Fibroblast of the aortic adventitia (primary cell): ENCODE measurements around the gene DUS3L. TPM values are rescaled to one million over a fixed set of nuclear protein-coding genes. Genes with fewer than 3 reads are reported as not detected.

Experiments
- DNase-seq: peaks from one replicate; pipeline ENCODE4 v3.0.0-alpha.2; 2010; ENCODE audit warnings: low read depth
- H3K4me3 ChIP-seq: 2 replicates; pipeline ENCODE4 v1.5.1; 2011; ENCODE audit warnings: low read depth, mild to moderate bottlenecking, control low read depth, low read length, moderate library complexity
- total RNA-seq: library from RNA; depleted of rRNA; stranded (reverse); fragments of >200 nt; gene quantifications from 2 replicates; pipeline ENCODE4 v1.2.3, GENCODE V29; 2012; ENCODE audit warnings: low replicate concordance
- TF ChIP-seq, protein P1 (sequence below): IDR thresholded peaks from 2 replicates; pipeline ENCODE4 v1.5.1; 2011; ENCODE audit warnings: mild to moderate bottlenecking, low read length, control low read depth, inconsistent platforms; ENCODE audit not compliant: insufficient read depth

The DUS3L gene
- total RNA-seq, 1 donor, result 16.9 TPM

DNA sequence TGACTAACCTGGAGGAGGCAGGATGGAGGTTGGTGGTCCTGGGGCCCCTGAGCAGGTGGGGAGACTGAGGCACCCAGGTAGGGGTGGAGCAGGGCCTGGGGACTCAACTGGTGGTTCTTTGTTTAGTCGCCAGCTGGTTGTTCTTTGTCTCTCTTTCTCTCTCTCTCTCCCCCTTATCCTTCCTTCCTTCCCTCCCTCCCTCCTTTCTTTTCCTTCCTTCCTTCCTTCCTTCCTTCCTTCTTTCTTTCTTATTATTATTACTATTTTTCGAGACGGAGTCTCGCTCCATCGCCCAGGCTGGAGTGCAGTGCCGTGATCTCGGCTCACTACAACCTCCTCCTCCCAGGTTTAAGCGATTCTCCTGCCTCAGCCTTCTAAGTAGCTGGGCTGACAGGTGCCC, 7.3 kb upstream of the DUS3L start:
- TF ChIP-seq, protein P1, sequence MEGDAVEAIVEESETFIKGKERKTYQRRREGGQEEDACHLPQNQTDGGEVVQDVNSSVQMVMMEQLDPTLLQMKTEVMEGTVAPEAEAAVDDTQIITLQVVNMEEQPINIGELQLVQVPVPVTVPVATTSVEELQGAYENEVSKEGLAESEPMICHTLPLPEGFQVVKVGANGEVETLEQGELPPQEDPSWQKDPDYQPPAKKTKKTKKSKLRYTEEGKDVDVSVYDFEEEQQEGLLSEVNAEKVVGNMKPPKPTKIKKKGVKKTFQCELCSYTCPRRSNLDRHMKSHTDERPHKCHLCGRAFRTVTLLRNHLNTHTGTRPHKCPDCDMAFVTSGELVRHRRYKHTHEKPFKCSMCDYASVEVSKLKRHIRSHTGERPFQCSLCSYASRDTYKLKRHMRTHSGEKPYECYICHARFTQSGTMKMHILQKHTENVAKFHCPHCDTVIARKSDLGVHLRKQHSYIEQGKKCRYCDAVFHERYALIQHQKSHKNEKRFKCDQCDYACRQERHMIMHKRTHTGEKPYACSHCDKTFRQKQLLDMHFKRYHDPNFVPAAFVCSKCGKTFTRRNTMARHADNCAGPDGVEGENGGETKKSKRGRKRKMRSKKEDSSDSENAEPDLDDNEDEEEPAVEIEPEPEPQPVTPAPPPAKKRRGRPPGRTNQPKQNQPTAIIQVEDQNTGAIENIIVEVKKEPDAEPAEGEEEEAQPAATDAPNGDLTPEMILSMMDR, result no peak
- no peak for DNase-seq
- no peak overlapping the region for H3K4me3 ChIP-seq

DNA sequence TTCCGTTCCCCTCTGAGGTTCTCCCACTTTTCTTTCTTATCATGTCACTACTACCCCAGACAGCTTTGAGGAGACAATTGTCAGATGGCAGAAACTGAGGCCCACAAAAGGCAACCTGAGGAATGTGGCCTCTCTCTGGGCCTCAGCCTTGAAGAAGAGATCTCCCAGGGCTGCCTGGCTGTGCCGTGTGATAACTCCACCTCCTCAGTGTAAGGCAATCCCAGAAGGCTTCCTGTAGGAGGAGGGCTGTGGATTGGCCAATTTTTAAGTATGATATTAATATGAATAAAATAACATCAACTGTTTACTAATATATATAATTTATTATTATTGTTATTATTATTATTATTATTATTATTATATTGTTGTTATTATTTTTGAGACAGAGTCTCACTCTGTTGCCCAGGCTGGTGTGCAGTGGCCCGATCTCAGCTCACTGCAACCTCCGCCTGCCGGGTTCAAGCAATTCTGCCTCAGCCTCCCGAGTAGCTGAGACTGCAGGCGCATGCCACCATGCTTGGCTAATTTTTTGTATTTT, 4.5 kb upstream of the DUS3L start:
- H3K4me3 ChIP-seq, result no peak overlapping the region
- TF ChIP-seq, protein P1, result no peak
- no peak for DNase-seq

DNA sequence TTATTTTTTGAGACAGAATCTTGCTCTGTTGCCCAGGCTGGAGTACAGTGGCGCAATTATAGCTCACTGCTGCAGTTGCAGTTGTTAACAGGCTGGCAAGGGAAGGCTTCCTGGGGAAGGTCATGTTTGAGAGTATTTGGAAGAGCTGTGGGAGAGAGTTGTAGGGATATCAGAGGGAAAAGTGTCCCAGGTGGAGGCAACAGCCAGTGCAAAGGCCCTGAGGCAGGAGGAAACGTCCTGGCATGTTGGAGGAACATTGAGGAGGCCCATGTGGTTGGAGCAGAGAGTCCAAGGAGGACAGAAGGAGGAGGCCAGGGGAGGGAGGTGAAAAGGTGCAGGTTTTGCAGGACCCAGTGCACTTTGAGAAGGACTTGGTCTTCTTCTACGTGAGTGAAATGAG, 2.2 kb upstream of the DUS3L start:
- no peak for DNase-seq
- H3K4me3 ChIP-seq, result no peak overlapping the region
- TF ChIP-seq, protein P1, result no peak

DNA sequence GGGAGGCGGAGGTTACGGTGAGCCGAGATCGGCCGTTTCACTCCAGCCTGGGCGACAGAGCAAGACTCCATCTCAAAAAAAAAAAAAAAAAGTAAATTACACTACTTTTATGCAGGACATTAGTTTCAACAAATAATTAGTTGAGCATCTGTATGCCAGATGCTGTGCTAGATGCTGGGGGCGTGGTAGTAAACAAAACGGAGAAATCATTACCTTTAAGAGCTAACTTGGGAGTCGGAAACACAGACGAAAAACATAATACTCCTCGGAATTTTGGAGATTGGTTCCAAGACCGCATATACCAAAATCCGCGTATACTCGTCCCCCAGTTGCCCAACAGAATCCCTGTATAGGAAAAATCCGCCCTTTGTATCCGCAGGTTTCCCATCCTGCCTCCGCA, 1.3 kb upstream of the DUS3L start:
- no peak for DNase-seq

DNA sequence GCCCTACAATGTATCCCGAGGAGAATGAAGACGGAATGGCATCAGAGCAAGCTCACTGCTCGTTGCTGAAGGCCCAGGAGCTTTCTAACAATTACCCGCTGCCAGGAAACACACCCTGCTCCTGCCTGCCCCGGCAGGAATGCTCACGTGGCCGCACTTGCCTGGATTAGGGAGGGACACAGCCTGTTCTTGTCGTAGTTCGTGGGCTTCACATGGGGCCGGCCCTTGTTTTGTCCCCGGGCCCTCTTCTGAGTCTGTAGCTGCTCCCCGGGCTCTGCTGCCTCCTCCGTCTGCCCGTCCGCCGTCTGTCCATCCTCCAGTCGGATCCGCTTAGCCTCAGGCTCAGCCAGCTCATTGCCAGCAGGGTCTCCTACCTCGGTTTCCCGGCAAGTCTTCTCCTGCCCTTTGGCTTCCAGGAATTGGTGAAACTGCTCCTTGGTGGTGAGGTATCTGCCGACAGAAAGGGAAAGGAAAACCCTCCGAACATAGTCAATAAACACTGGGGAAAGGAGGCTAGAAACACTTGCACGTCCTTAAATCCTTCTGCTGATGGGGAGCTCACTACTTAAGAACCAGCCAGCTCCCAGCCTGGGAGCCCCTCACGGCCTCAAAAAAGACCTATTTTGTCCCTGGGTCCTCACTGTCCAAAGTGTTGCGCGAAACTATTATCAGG, 941 bp downstream of the DUS3L start:
- peak overlapping the region; percentile 90 for H3K4me3 ChIP-seq
- no peak for DNase-seq
- TF ChIP-seq, protein P1, result no peak

More for the DNA sequence above, 1.3 kb upstream of the DUS3L start:
- TF ChIP-seq, protein P1, result no peak
- no peak overlapping the region for H3K4me3 ChIP-seq

DNA sequence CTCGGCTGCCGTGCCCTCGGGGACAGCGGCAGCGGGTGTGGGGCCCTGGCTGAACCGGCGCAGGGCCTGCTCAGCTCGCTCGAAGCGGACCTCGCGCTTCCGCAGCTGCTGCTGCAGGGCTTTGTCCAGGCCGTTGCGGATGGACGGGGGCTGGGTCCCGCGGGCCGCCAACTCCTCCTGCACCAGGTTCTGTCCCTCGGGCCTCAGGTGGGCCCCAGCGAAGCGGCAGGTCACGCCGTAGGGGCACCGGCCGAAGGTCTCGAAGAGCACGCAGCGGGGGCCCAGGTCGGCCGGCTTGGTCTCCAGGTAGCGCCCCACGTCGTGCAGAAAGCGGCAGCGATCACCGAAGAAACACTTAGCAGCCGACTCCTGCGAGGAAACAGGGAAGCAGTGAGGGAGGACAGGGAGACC, 1.6 kb downstream of the DUS3L start:
- H3K4me3 ChIP-seq, result no peak overlapping the region

More for the DNA sequence above, 1.6 kb downstream of the DUS3L start:
- DNase-seq, result no peak
- TF ChIP-seq, protein P1, result no peak
